GM12873 (cell line): ENCODE data around the gene GULP1.

Experiments
- CTCF ChIP-seq: IDR thresholded peaks from 2 replicates; pipeline ENCODE4 v1.5.1; 2012; ENCODE audit warnings: low read depth, mild to moderate bottlenecking, moderate library complexity, low read length, control low read depth; ENCODE audit not compliant: insufficient read depth; ENCODE audit errors: missing control alignments

The GULP1 gene

GRCh38 chr2:188473306-188473705 lies 181.6 kb downstream of the GULP1 start:
- no peak for TF ChIP-seq CTCF

DNA sequence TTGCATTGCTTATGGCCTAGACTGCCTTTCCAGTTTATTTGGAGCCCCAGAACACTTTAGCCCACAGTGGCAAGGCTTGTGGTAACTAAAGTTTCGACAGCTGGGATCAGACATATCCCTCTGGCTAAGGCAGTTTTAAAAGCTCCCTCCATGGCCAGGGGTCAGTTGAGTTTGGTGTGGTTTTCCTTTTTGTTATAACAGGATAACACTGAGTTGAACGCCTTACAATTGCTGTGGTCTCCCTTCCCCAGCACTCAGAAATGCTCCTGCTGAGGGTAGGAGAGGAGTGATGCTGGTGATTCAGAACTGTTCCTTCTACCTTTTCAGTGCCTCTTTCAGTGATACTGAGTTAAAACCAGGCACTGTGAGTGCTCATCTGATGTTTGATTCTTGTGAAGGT lies 182.6 kb downstream of the GULP1 start:
- no peak for TF ChIP-seq CTCF

DNA sequence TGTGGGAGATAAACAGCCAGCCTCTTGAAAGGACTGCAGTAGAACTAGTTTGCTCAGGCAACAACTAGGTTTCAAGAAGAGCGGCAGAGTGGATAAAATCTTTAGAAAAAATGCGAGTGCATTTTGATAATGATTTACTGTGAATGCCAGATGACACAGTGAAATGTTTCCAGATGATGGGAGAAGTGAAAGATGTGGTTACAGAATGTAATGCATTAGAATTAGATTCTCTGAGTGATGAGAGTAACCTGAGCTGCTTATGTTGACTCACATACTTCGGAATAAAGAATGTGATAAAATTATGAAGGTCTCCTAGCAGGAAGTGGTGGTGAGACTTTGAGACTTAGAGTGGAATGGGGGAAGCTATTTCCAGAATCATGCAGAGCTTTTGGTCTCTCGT lies 184.3 kb downstream of the GULP1 start:
- no peak for TF ChIP-seq CTCF

DNA sequence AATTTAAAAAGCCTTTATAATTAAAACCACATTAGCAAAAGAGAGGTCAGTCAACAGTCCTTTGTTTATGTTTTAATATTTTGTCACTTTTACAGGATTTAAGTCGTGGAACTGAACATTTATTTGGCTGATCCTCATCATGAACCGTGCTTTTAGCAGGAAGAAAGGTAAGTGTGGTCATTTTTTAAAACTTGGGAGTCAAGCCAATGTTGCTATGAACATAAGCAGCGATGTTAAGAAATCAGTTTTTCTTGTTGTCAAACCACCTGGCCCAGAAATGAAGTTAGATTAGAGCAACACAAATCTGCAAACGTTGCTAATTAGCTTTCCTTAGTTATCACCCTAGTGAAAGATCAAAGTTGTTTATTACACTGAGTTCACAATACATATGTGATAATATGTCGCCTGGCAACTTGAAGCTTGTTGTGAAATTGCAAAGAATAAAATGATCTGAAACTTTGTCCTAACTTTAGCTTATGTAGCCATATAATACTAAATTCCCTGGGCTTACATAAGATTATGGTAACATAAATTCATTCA lies 186.0 kb downstream of the GULP1 start:
- no peak for TF ChIP-seq CTCF

GRCh38 chr2:188478724-188479123 lies 187.1 kb downstream of the GULP1 start:
- TF ChIP-seq CTCF, result no peak

- TF ChIP-seq CTCF, result no peak
Measured at GRCh38 chr2:188481474-188481873, 189.8 kb downstream of the GULP1 start.

GRCh38 chr2:188485496-188485895 lies 193.8 kb downstream of the GULP1 start:
- TF ChIP-seq CTCF, result no peak
